Measurements from ENCODE around the gene INTS11. TPM values are rescaled to one million over a fixed set of nuclear protein-coding genes. Genes with fewer than 3 reads are reported as not detected.
A peak's percentile ranks its signal among the peaks of the same experiment; 100 is the strongest.

INTS11 gene
- total and polyA plus RNA-seq, 2 of the 13 experiments (the other 11 are each of a cell fraction or from before 2014, with no cell fraction given): 52.8 to 94.8 TPM

GRCh38 chr1:1334835-1335234 is 10.4 kb upstream of the INTS11 start (continued):
- TF ChIP-seq FOXP4 (CRISPR knock-in tag; IDR thresholded peaks at IDR 0.05) (no peak), ZNF777 (CRISPR knock-in tag; IDR thresholded peaks at IDR 0.05) (no peak), SYNCRIP (IDR thresholded peaks at IDR 0.05; ENCODE audit: insufficient read depth, low read depth, low read length) (no peak), CTCF (CRISPR knock-in tag; IDR thresholded peaks at IDR 0.05) (no peak), DNMT3B (CRISPR knock-in tag; conservative IDR thresholded peaks at IDR 0.05) (0 out of 2 replicates have a peak, but pooled peaks have one; percentile 47), HES4 (CRISPR knock-in tag; IDR thresholded peaks at IDR 0.05; ENCODE audit: borderline replicate concordance) (peak; percentile 87), ZNF570 (CRISPR knock-in tag; IDR thresholded peaks at IDR 0.05; ENCODE audit: borderline replicate concordance) (0 out of 2 replicates have a peak, but pooled peaks have one; percentile 47), ZNF660 (CRISPR knock-in tag; IDR thresholded peaks at IDR 0.05; ENCODE audit: borderline replicate concordance, low read depth) (no peak), HMGXB3 (CRISPR knock-in tag; IDR thresholded peaks at IDR 0.05; ENCODE audit: borderline replicate concordance) (no peak), ZNF589 (CRISPR knock-in tag; conservative IDR thresholded peaks at IDR 0.05) (peak; percentile 69; the same call in 1 of the 2 replicates), ZNF674 (CRISPR knock-in tag; IDR thresholded peaks at IDR 0.05; ENCODE audit: low read depth) (no peak), MTERF4 (CRISPR knock-in tag; IDR thresholded peaks at IDR 0.05) (peak; percentile 75; the same call in 1 of the 2 replicates), ZNF546 (CRISPR knock-in tag; conservative IDR thresholded peaks at IDR 0.05) (no peak), ZNF292 (CRISPR knock-in tag; IDR thresholded peaks at IDR 0.05; ENCODE audit: borderline replicate concordance, low read depth) (no peak), ZNF780A (CRISPR knock-in tag; IDR thresholded peaks at IDR 0.05) (no peak), MAFK (conservative IDR thresholded peaks at IDR 0.05 in 1 of 2, IDR thresholded peaks at IDR 0.05 in 1 of 2; ENCODE audit: low read length in 2 of 2) (no peak), ZNF567 (CRISPR knock-in tag; IDR thresholded peaks at IDR 0.05; ENCODE audit: borderline replicate concordance) (no peak), SMC3 (IDR thresholded peaks at IDR 0.05; ENCODE audit: low read length) (no peak), FOXP1 (IDR thresholded peaks at IDR 0.05) (no peak), FOXP1 (CRISPR knock-in tag; IDR thresholded peaks at IDR 0.05) (no peak), KLF12 (CRISPR knock-in tag; IDR thresholded peaks at IDR 0.05; ENCODE audit: borderline replicate concordance) (no peak)
